ENCODE results near the gene CPSF4.
A peak's percentile ranks its signal among the peaks of the same experiment; 100 is the strongest.

CPSF4 gene

DNA sequence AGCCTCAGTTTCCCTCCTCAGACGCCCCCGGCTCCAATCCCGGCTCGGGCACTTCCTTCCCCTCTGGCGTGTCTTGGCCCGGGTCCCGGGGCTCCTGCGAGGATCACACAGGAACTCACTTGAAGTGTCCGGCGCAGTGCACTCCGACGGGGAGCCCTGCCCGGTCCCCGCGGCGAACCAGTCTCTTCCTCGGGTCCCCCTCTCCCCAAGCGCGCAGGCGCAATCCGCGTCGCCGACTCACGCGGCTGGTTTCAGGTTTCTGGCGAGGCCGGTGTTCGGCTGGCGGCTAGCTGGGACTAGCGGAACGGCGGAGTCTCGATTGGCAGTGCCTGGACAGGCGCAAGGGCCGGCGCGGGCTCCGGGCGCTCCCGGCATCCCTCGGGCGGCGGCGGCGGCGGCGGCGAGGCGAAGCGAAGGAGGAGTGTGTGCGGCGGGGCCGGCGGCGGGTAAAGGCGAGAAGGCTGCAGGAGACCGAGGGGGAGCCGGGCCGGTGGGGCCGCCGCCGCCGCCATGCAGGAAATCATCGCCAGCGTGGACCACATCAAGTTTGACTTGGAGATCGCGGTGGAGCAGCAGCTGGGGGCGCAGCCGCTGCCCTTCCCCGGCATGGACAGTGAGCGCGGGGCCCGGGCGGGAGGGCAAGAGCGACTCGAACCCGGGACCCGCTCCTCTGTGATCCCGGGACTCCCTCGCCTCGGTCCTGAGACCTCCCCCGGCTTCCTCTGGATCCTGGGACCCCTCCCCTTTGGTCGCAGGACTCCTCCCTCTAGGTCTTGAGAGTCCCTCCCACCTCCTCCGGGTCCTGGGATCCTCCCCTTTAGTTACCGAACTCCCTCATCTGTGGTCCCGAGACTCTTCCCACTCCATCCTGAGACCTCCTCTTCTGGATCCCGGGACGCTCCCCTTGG, at the start of gene CPSF4, which contains the start of gene PTCD1:
CPSF4 (plus strand) TSS at position 371 of the 908 bp plus-strand sequence; CDS start at position 511, 140 bp downstream.
PTCD1 (minus strand) TSS at position 226 of the 908 bp plus-strand sequence. CDS start 3,556 bp downstream, outside the sequence.
- peak; percentile 98 for DNase-seq

DNA sequence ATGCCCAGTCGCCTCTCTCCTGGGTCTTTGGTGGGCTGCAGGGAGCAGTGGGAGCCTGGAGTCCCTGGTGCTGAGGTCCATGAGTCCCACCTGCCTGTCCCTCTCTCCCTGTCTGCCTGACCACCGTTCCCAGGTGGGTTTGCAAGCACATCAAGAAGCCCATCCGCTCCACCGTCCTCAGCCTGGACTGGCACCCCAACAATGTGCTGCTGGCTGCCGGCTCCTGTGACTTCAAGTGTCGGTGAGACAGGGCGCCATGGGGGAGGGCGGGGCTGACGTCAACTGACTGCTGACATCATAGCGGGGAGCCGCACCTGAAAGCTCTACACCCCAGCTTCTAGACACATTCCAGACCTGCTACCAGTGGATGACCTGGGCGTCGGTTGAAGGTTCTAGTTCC, 49.0 kb upstream of the CPSF4 start:
- no peak for DNase-seq

DNA sequence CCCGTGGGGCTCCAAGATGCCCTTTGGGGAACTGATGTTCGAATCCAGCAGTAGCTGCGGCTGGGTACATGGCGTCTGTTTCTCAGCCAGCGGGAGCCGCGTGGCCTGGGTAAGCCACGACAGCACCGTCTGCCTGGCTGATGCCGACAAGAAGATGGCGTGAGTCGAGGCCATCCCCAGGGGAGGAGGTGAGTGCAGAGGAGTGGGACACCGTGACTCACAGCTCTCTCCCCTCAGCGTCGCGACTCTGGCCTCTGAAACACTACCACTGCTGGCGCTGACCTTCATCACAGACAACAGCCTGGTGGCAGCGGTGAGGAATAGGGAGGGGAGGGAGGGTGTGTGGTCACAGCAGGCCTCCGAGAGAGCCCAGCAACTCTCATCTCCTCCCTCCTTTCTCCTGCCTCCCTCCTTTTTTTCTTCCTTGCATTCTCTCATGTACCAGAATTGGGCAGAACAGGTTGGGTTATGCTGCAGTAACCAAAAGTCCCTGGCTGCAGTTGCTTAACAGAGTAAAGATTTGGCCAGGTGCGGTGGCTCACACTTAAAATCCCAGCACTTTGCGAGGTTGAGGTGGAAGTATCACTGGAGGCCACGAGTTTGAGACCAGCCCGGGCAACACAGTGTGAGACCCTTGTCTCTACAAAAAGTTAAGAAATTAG, 47.7 kb upstream of the CPSF4 start:
- DNase-seq, result peak; percentile 43

DNA sequence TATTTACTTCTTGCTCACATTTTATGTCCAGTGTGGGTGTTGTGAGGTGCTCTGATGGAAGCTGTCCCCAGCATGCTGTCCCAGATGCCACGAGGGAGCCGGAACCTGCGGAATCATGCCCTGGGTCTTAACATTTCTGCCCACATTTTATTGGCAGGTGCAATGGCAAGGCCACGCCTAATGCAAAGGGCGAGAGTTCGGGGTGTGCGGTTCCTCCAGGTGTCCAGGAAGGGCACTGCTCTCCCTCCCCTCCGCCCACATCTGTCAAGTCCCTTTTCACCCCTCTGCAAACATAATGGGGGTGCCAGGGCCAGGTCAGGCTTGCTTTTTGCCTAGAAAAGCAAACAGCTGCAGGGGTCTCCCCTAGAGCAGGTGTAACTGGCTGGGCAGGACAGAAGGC, 46.7 kb upstream of the CPSF4 start:
- DNase-seq, result peak; percentile 70

DNA sequence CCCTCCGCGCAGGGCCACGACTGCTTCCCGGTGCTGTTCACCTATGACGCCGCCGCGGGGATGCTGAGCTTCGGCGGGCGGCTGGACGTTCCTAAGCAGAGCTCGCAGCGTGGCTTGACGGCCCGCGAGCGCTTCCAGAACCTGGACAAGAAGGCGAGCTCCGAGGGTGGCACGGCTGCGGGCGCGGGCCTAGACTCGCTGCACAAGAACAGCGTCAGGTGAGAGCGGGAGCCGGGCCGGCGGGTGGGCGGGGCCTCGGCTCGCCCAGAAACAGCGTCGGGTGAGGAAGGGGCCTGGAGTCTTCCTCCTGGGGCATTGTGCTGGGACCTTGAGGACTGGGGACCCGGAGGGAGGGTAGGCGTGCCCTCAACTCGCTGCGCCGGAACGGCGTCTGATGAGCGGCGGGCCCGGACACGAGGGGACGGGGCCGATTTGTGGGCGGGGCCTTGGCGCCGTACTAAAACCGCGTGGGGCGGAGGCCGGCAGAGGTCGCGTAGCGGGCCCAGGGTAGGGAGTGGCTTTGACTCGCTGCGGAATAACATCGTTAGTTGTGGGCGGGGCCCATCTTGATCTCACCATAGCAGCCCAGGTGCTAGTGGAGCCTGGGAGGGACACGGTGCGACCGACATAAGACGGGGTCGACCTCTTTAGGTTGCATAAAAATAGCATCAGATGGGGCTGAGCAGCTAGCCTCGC, 45.9 kb upstream of the CPSF4 start:
- peak; percentile 98 for DNase-seq

DNA sequence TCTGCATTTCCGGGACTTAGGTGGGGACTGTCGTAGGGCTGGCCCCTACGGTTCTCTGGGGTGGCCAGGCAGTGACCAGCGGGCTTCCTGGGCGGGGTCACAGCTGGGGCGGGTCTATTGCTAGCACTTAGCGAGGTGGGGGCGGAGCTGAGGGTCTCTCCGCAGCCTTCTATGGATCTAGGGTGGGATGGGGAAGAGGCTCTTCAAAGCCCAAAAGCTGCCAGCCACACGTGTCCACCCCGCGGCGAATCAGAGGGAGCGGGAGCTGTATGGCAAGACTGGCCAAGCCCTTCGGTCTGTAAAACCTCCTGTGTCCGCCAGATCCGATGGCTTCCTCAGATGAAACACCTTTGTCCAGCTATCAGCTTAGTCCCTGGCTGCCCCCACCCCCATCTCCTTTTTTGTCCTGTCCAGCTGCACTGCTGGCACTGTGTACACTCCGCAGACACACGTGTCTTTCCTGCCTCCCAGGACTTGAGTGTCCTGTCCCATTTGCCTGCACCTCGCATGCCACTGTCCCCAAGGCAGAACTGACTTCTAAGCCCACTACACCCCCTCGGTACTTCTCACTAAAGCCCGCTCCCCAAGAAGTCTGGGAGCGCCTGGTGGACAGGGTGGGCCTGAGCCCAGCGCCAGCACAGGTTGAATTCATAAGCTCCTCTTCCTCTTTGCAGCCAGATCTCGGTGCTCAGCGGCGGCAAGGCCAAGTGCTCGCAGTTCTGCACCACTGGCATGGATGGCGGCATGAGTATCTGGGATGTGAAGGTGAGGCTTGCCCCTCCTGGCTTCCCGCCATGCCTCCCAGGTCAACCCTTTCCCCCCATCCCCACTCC, 45.2 kb upstream of the CPSF4 start:
- DNase-seq, result peak; percentile 97

DNA sequence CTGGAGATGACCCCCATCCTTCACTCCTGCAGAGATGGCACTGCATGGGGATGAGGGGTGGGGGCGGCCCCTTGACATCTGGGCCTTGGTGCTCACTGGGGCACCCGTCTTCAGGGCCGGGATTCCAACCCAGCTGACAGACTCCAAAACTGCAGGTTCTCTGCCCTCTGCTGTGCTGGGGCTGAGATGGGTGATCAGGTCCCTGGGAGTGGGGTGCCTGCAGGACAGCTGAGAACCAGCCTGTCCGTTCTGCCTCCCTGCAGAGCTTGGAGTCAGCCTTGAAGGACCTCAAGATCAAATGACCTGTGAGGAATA, 44.6 kb upstream of the CPSF4 start:
- DNase-seq, result peak; percentile 50

DNA sequence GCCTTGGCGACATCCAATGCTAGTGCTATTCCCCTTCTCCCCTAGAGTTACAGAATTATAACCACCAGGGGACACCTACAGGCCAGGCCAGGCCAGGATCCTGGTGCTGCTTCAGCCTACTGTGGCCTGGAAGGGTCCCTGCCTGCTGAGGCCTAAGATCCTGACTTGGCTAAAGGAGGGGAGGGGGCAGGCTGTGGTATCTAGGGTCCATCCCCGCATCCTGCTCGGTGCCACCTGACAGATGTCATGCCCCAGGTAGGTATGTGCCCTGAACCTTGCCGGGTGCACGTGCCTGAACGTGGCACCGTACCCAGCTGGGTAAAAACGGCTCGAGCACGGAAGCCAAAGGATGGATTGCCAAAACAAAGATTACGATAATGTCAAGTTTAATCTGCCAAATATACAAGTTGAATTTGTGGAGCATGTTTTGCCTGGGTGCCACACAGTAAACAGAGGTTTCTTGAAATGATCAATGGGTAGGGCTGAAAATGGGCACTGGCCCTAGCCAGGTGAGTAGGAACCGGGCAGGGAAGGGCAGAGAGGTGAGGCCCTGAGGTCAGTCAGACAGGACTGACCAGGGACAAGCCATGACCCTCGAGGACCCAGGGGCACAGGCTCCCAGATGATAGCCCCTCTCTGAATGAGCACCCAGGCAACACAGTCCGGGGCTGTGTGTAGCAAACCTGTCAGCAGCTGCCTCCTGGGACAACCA, 43.0 kb upstream of the CPSF4 start:
- DNase-seq, result peak; percentile 30

DNA sequence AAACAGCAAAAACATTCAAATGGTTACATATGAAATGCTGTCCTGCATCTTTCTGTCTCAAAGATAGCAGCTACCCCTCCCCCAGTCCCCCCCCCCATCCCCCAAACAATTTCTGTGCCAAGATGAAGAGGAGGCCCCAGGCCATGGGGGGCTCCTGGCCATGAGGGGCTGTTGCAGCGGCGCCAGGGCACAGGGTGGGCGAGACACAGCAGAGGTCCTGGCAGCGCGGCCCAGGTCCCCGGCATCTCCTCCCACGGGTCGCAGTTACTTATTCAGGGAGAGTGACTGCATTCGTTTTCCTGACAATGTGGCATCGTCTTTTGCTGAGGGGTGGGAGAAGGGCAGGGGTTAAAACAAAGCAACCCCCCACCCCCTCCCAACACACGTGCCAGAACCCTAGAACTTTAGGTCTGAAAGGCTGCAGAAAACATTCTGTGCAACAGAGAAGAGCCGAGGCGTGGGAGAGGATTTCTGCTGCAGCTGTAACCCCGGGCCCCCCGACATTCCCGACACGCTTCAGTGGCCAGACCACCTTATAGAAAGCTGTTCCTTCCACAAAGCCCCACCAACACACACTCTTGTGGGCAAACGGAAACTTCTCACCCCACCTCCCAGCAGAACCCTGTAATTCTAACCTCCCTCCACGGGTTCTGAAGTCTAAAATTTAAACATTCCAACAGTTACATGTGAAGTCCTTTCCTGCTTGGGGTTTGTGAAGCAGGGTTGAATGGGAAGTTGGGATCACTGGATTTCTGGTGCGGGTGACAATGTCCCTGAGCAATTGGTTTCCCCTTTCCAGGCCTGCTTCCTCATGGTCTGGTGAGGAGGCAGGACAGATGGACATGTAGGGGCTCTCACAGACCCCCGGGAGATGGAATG, 42.1 kb upstream of the CPSF4 start:
- DNase-seq, result no peak

DNA sequence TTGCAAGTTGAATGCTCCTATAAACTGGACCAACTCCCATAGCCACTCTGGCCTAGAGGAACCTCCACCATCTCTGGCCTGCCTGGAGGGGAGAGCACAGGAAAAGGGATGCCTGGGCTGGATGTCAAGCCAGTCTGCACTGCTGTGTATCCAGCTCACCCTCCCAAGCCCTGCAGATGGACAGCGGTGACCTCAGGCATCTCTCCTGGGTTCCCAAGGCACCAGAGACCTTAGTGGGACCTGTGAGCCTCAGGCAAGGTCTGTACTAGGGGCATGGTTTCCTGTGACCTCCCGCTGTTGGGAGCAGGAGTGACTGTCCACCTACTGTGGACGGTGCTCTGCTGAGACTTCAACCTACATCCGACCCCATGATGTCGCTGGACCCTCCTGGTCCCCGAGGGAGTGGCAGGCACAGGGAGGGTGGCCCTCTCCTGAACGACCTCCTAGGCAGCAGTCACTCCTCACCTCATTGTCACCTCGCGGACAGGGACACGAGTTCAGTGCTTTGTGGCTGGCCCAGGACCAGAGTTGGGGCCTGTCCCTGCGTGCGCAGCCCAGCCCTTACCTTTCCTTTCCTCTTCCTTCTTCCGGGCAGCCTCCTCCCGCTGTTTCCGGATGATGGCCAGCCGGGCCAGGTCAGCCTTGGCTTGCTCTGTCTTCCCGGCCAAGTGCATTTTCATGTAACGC, 41.3 kb upstream of the CPSF4 start:
- DNase-seq, result peak; percentile 30

DNA sequence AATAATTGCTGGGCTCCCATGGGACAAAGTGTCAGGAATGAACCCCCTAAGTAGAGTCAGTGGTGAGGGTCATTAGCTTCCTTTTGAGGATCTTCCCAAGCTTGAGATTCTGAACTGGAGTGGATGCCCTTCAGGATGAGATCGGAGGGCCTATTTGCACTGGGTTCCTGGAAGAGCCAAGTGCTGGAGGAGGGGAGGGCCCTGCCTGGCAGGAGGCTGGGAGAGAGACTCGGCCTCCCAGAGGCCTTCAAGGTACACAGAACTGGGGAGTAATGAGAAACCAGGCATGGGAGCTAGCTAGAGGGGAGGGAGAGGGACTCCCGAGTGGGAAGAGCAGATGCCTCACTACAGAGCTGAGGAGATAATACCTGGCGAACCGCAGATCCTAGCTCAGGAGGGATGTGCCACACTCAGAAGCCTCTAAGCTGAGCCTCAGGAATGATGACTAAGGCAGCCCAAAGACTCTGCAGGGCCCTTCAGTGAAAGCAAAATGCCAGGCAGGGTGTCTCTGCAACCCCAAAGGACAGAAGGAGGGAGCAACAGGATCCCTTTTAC, 39.8 kb upstream of the CPSF4 start:
- DNase-seq, result peak; percentile 31

DNA sequence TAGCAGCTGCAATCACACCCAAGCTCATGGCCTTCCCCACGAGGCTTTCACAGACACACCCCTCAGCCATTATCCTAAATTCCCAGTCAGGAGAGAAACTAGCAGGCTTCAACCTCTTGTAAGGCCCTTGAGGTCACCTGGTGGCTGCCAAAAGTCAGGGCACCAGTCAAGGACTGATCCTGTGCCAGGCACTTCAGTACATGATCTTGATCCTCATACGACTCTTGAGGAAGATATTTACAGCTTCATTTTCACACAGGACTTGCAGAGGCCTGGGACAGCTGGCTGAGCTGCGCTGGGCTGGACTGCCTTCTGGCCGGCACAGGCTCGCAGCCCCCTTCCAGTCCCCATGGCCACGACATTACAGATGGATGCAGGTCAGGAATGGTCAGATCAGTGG, 39.1 kb upstream of the CPSF4 start:
- DNase-seq, result no peak

DNA sequence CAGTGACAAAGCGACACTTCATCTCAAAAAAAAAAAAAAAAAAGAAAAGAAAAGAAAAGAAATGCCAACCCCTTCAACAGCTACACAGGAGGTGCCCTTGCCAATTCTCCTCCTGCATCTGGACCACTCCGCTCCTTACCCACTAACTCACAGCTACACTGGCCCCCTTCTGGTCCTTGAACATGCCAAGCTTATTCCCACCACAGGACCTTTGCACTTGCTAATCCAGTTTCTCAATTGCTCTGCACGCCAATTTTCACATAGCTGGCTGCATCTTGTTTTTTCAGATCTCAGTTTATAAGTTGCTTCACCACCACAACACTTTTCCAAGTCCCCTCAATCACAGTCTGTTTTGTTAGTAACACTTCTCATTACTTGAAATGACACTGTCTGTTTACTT, 35.9 kb upstream of the CPSF4 start:
- DNase-seq, result no peak

DNA sequence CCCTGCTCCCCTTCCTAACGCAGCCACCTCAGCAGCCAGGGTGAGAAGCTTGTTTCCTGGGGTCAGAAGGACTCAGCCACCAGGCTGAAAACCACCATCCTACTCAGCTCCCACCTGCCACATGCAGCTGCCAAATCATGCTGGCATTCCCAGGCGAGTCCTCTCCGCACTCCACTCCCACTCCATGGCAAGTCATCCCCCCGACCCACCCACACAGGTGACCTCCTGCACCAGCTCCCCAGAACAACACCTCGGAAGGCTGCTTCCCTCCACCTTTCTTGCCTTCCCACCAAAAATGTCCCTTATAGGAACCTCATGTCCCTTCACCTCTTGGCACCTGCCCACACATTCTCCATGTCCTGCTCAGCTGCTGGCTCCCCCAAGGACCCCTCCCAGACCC, 35.0 kb upstream of the CPSF4 start:
- DNase-seq, result no peak

DNA sequence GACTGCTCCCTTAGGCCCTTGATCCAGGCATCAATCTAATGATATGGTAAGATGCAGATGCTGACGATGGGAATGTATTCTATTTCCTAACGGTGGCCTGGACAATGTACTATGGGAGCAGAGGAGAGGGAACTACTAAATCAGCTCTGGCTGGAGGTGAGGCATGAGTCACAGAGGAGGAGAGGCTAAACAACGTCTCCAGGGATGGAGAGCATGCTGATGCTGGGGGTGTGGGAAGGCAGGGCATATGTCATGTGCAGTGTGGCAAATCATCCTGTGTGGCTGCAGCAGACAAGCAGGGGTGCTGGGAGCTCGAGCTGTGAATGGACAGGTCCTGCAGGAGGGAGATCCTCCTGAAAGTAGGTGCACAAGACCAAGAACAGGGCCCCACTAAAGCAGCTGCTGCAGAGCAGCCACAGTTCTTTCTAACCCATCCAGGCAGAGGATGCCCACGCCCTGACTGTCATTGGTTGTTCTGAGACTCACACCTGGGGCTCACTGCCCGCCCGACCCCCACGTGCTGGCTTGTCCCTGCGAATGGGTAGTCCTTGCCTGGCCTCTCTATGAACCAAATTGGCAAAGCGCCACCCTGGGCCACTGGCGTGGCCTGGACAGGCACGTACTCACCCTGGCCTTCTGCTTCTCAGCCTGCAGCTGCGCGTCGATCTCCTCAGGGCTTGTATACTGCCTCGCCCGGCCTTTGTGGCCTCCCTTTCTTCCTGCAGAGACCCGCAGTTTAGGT, 34.3 kb upstream of the CPSF4 start:
- no peak for DNase-seq

DNA sequence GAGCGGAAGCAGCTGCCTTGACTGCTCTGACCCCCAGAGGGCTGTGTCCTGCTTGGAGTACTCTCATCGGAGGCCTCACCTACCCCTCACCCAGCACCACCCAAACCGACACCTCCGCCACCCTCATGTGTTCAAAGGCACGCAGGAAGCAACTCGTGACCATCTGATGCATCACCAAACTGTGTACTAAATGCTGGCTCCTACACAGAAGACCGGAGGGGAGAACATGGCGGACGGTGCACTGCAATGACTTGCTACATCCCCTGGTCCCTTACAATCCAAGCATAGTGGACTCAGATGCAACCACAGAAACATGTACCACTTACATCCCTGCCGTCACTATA, 33.8 kb upstream of the CPSF4 start:
- DNase-seq, result no peak

DNA sequence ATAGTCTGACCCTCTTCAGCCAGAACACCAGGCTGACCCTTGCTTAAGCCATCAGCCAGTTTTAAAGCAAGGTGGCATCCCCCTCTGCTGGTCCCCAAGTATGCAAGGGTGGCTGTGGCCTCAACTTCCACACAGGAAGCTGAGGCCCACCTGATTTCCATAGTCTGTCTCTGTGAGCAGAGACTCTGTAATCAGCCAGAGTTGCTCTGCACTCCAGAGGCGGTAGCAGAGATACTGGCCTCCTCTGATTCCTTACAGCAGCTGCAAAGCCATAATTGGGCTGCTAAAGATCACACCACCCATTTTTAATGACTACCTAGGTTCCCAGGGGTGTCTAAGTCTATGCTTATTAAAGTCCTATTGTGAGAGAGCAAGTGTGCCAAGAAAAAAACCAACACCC, 32.2 kb upstream of the CPSF4 start:
- no peak for DNase-seq

DNA sequence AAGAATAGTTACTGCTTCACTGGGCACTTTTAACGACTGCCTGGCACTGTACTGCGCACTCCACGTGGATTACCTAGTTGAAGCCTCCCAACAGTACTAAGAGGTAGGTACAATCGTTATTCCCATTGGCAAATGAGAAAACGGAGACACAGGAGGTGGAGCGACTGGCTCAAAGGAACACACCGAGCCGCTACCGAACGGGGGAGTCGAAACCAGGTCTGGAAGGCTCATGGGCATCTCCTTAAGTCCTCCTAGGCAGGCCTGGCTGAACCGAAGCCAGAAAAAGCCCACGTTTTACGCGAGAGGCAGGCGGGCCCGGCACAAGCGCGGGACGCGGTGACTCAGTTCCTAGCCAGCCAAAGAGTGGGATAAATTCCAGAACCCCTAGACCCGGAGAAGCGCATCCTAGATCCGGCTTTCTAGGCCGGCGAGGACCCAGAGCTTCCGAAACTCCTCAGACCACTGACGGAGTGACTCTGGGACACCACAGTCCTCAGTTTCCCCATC, 30.8 kb upstream of the CPSF4 start:
- peak; percentile 77 for DNase-seq
